Panc1 (cell line): Measurements from ENCODE around the gene CANX. TPM values are rescaled to one million over a fixed set of nuclear protein-coding genes. Genes with fewer than 3 reads are reported as not detected.

Source experiments
- ATAC-seq: fragments of 200-7000 bp; cut with Tn5 transposase; 2 replicates; pipeline ENCODE4 v1.9.1; 2020; ENCODE audit warnings: mild to moderate bottlenecking, moderate library complexity
- BruUV-seq: library from RNA; stranded (reverse); fragments of 400-500 nt; replicated peaks from 2 replicates; lab custom pipeline; 2021; lab: Mats Ljungman, UMichigan
- CTCF ChIA-PET: fragments of 300-600 bp; sonication (Branson Sonifier 250); formaldehyde crosslinking; loops from one replicate; lab custom pipeline; 2022; ENCODE audit warnings: antibody characterized with exemption; lab: Charles Lee
- POLR2A ChIA-PET: fragments of 300-600 bp; sonication (Branson Sonifier 250); formaldehyde crosslinking; loops from one replicate; lab custom pipeline; 2022; ENCODE audit warnings: antibody characterized with exemption; lab: Charles Lee
- DNase-seq: peaks from one replicate; pipeline ENCODE4 v3.0.0-alpha.2; 2010; ENCODE audit warnings: low read depth, low spot score
- H3K27ac ChIP-seq: 2 replicates; pipeline ENCODE4 v1.5.1; 2011; ENCODE audit warnings: mild to moderate bottlenecking, low read length, inconsistent platforms
- H3K27me3 ChIP-seq: fragments of 200-500 bp; sonication (Bioruptor generic); 2 replicates; pipeline ENCODE4 v1.6.0; 2014; ENCODE audit warnings: low read length, inconsistent platforms; ENCODE audit not compliant: control insufficient read depth, insufficient read depth
- H3K36me3 ChIP-seq: fragments of 200-500 bp; sonication (Bioruptor generic); 2 replicates; pipeline ENCODE4 v1.5.1; 2014; ENCODE audit warnings: inconsistent platforms, mild to moderate bottlenecking, low read length, moderate library complexity; ENCODE audit not compliant: control insufficient read depth, insufficient read depth
- H3K4me1 ChIP-seq: 2 replicates; pipeline ENCODE4 v1.5.1; 2011; ENCODE audit warnings: inconsistent platforms, mild to moderate bottlenecking, low read length, moderate library complexity; ENCODE audit not compliant: control insufficient read depth, insufficient read depth
- H3K4me3 ChIP-seq, 2 experiments: 2 replicates each; pipeline ENCODE4 v1.5.1; 2011 to 2012; ENCODE audit warnings: low read depth in 2 of 2, low read length in 2 of 2, mild to moderate bottlenecking in 2 of 2, inconsistent platforms in 1 of 2, moderate library complexity in 1 of 2
- H3K9me3 ChIP-seq: fragments of 200-500 bp; sonication (Bioruptor generic); 2 replicates; pipeline ENCODE4 v1.5.1; 2014; ENCODE audit warnings: low read depth, mild to moderate bottlenecking, inconsistent platforms, low read length, moderate library complexity; ENCODE audit not compliant: control insufficient read depth, insufficient read depth
- POLR2AphosphoS5 ChIP-seq: IDR thresholded peaks from 2 replicates; pipeline ENCODE4 v1.6.1; 2012; ENCODE audit warnings: mild to moderate bottlenecking, low read depth, low read length, moderate library complexity
- SIN3A ChIP-seq: IDR thresholded peaks from 2 replicates; pipeline ENCODE4 v1.6.1; 2012; ENCODE audit warnings: low read depth, mild to moderate bottlenecking, low read length, moderate library complexity, borderline replicate concordance; ENCODE audit not compliant: insufficient read depth
- TCF7L2 ChIP-seq: IDR thresholded peaks from 2 replicates; pipeline ENCODE4 v1.6.1; 2011; ENCODE audit warnings: mild to moderate bottlenecking, low read depth, low read length, inconsistent platforms
- in situ Hi-C: cut with HindIII; loops from 2 replicates; pipeline ENCODE4 v1.10.0; 2016; ENCODE audit warnings: low sequenced_read_pairs, low pct_unique_long_range_greater_than_20kb
- intact Hi-C: fragments of 100-400 bp; cut with micrococcal nuclease; formaldehyde crosslinking; loops from one replicate; pipeline ENCODE4 v1.10.0; 2022; ENCODE audit not compliant: unreplicated experiment
- total RNA-seq: library from RNA; stranded (reverse); gene quantifications from one replicate; pipeline ENCODE4 v1.2.1, GENCODE V29; 2021; ENCODE audit not compliant: unreplicated experiment
- TF ChIP-seq, protein P1 (sequence below): fragments of 450-650 bp; IDR thresholded peaks from 2 replicates; pipeline ENCODE4 v1.5.1; 2017; ENCODE audit warnings: mild to moderate bottlenecking
- TF ChIP-seq, protein P2 (sequence below), 2 experiments: IDR thresholded peaks; 2 replicates each; pipeline ENCODE4 v1.6.1; 2011 to 2012; ENCODE audit warnings: low read depth in 2 of 2, control low read depth in 1 of 2, low read length in 1 of 2, mild to moderate bottlenecking in 1 of 2, moderate library complexity in 1 of 2; ENCODE audit not compliant: insufficient read depth in 1 of 2

The CANX gene
- total RNA-seq, 1 experiment from 2014 or later = 707 TPM

DNA sequence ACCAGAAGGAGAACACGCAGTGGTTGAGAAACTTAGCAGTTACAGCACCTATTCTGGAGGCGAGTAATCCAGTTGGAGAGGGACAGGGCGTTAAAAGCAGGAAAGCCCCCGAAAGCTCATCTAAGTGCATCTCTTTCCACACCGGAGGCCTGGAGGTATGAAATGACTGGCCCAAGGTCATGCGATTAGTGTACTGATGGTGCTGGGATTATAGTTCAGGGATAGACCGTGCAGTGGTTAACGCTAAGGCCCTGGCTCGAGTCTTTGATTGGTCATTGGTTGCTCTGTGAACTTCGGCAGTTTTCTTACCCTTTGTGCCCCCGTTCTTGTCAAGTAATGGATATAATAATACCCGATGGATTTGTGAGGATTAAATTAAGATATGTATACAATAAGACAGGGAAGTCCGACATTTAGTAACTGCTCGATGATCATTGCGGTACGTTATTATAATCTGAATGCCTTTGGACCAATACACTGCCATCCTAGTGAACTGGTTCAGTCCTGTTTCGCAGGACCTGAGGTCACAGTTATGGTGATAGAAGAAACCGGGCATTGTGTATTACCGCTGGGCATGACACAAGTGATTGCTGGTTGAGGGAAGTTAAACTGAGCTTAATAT is 960 bp downstream of the CANX start:
- H3K27ac ChIP-seq = peak overlapping the region; percentile 98
- ChIA-PET POLR2A (no interaction called here), CTCF (no interaction called here)
- no peak for ATAC-seq
- peak overlapping the region; percentile 69 to 96 for H3K4me3 ChIP-seq
- intact Hi-C loops (no loop called here), in situ Hi-C loops (no loop called here)
- no TSS peak for BruUV-seq
- H3K4me1 ChIP-seq = peaks cover 14% of the 10 kb centered on the region; the same call in 1 of the 2 replicates
- H3K27me3 ChIP-seq = no peaks in the 10 kb centered on the region
- TF ChIP-seq POLR2AphosphoS5 = peak; percentile 44; the same call in 1 of the 2 replicates
- TF ChIP-seq SIN3A = 0 out of 2 replicates have a peak, but pooled peaks have one; percentile 46
- TF ChIP-seq, protein P1, sequence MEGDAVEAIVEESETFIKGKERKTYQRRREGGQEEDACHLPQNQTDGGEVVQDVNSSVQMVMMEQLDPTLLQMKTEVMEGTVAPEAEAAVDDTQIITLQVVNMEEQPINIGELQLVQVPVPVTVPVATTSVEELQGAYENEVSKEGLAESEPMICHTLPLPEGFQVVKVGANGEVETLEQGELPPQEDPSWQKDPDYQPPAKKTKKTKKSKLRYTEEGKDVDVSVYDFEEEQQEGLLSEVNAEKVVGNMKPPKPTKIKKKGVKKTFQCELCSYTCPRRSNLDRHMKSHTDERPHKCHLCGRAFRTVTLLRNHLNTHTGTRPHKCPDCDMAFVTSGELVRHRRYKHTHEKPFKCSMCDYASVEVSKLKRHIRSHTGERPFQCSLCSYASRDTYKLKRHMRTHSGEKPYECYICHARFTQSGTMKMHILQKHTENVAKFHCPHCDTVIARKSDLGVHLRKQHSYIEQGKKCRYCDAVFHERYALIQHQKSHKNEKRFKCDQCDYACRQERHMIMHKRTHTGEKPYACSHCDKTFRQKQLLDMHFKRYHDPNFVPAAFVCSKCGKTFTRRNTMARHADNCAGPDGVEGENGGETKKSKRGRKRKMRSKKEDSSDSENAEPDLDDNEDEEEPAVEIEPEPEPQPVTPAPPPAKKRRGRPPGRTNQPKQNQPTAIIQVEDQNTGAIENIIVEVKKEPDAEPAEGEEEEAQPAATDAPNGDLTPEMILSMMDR = no peak
- no peak for TF ChIP-seq TCF7L2
- TF ChIP-seq, protein P2, sequence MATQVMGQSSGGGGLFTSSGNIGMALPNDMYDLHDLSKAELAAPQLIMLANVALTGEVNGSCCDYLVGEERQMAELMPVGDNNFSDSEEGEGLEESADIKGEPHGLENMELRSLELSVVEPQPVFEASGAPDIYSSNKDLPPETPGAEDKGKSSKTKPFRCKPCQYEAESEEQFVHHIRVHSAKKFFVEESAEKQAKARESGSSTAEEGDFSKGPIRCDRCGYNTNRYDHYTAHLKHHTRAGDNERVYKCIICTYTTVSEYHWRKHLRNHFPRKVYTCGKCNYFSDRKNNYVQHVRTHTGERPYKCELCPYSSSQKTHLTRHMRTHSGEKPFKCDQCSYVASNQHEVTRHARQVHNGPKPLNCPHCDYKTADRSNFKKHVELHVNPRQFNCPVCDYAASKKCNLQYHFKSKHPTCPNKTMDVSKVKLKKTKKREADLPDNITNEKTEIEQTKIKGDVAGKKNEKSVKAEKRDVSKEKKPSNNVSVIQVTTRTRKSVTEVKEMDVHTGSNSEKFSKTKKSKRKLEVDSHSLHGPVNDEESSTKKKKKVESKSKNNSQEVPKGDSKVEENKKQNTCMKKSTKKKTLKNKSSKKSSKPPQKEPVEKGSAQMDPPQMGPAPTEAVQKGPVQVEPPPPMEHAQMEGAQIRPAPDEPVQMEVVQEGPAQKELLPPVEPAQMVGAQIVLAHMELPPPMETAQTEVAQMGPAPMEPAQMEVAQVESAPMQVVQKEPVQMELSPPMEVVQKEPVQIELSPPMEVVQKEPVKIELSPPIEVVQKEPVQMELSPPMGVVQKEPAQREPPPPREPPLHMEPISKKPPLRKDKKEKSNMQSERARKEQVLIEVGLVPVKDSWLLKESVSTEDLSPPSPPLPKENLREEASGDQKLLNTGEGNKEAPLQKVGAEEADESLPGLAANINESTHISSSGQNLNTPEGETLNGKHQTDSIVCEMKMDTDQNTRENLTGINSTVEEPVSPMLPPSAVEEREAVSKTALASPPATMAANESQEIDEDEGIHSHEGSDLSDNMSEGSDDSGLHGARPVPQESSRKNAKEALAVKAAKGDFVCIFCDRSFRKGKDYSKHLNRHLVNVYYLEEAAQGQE (IDR thresholded peaks at IDR 0.05; ENCODE audit: insufficient read depth in 1 of 2, low read depth in 2 of 2, low read length in 1 of 2) = no peak
- DNase-seq = no peak
- H3K9me3 ChIP-seq = no peaks in the 10 kb centered on the region
- H3K36me3 ChIP-seq = peaks cover 13% of the 10 kb centered on the region; the same call in 1 of the 2 replicates

DNA sequence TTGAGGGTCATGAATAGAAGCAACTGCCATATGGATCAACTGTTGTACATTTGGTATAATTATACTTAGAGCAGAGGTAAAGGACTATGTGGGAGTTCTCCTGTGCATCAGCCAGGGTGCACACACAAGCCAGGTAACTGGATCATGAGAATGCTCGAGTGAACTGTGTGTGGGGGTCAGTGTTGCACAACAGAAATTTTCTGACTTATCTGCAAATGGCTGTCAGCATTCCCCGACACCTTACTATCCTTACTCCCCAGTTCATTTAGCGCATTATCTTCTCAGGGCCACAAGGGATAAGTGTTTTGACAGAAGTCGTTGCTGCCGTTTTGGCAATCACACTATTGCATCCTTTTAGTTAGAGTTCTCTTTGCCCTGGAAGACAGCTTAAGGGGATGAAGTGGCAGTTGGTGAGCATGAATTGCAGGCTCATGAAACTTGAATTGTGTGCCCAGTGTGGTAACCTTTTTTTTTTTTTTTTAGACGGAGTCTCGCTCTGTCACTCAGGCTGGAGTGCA is 1.7 kb downstream of the CANX start:
- intact Hi-C loops (no loop called here), in situ Hi-C loops (no loop called here)
- CTCF ChIA-PET = no interaction called here
- DNase-seq (no peak), ATAC-seq (no peak)
- no peaks in the 10 kb centered on the region for H3K9me3 ChIP-seq
- POLR2A ChIA-PET = interaction anchor here (0.6 kb wide), 1 partner anchor 19 kb away, joined by 3 read pairs; no protein-coding TSS in a partner anchor
- peaks cover 14% of the 10 kb centered on the region; the same call in 1 of the 2 replicates for H3K4me1 ChIP-seq
- H3K27me3 ChIP-seq = no peaks in the 10 kb centered on the region
- peaks cover 16% of the 10 kb centered on the region for H3K36me3 ChIP-seq
- BruUV-seq = no TSS peak
- TF ChIP-seq, protein P1 = no peak
- TF ChIP-seq TCF7L2 (no peak), POLR2AphosphoS5 (no peak), SIN3A (no peak)
- TF ChIP-seq, protein P2 (IDR thresholded peaks at IDR 0.05; ENCODE audit: insufficient read depth in 1 of 2, low read depth in 2 of 2, low read length in 1 of 2) = no peak
- peak overlapping the region; percentile 69 to 96 for H3K4me3 ChIP-seq
- H3K27ac ChIP-seq = peak overlapping the region; percentile 98
